Measurements from ENCODE around the gene CFDP1. TPM values are rescaled to one million over a fixed set of nuclear protein-coding genes. Genes with fewer than 3 reads are reported as not detected.

CFDP1 gene
- total and polyA plus RNA-seq, 4 donors: 55.4 to 164 (median 132) TPM

DNA sequence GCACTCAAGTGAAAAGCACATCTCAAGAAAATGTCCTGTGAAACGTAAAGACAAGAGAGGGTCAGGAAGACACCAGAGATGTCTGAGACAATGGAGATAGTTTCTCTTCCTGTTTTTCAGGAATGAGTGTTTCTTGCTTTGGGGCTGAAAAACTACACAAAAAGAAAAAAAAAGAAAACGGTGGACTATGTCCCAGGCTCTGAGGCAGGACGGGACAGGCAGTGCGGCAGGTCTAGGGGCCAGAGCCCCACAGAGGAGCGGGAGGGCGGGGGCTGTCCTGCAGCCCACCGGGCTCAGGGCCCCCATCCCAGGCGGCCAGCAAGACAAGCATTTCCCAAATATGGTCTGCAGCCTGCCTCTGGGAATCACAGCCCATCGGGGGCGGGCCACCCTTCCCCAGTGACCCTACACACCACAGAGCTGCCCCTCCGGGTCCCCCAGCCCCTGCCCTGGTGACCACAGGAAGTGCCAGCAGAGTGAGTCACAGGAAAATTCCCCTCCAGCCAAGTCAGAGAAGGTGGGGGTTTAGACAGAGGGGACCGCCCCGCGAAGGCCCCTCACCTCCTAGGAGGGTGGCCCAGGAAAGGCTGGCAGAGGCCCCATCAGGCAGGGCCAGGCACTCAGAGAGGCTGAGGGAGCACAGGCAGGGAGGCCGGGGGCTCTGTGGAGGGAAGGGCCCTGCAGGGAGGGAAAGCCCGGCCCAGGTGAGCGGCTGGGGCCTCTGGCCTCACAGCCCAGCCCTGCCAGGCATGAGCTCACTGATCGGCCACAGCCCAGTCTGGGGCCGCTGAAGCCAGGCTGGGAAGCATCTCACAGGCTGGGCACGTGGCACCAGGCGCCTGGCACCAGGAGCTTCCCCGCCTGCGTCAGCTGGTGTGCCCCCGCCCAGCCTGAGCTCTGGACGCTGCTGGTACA, 188.2 kb downstream of the CFDP1 start:
- Histone ChIP-seq H3K36me3 (ENCODE audit: control insufficient read depth, insufficient read depth, low read length) (peaks cover 72% of the 10 kb centered on the region), H3K27me3 (ENCODE audit: control insufficient read depth, insufficient read depth, low read length) (no peaks in the 10 kb centered on the region), H3K4me3 (ENCODE audit: low read depth, low read length) (no peak overlapping the region), H3K4me1 (ENCODE audit: control insufficient read depth, insufficient read depth, low read length) (peaks cover 95% of the 10 kb centered on the region), H3K27ac (ENCODE audit: low read depth, low read length) (peak overlapping the region; percentile 97), H3K9me3 (ENCODE audit: control insufficient read depth, insufficient read depth, low read length) (no peaks in the 10 kb centered on the region)
- peak in 2 of 6 donors; percentile 52 to 89 for DNase-seq (ENCODE audit: low read depth in 4 of 6, low spot score in 6 of 6)
- 32% methylated on average over 21 of the region's 25 CpGs for WGBS (ENCODE audit: insufficient coverage)

DNA sequence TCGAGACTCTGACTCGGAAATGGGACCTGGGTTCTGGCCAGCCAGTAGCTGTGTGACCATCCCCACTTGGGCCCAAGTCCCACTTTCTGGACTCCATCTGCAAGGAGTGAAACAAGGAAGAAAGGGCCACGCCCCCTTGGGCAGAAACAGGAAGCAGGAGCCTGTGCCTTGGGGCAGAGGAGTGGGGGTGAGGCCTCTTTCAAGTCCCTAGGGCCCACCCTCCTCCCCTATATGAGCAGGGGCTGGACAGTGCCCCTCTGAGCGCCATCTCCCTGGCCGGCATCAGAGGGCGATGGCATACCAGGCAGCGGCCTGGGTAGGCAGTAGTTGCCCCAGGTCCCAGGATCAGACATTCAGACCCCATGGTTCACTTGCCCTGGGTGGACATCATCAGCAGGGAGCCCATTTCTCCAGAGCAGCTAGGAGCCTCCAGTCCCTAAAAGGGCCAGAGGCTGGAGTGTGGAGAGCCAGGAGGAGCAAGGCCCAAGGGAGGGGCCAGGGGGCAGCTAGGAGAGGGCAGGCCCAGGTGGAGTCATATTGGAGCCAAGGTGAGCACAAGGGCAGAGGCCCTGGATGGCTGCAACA, 189.0 kb downstream of the CFDP1 start:
- Histone ChIP-seq H3K27me3 (ENCODE audit: control insufficient read depth, insufficient read depth, low read length) (no peaks in the 10 kb centered on the region), H3K36me3 (ENCODE audit: control insufficient read depth, insufficient read depth, low read length) (peaks cover 80% of the 10 kb centered on the region), H3K27ac (ENCODE audit: low read depth, low read length) (peak overlapping the region; percentile 97), H3K4me1 (ENCODE audit: control insufficient read depth, insufficient read depth, low read length) (peaks cover 95% of the 10 kb centered on the region), H3K4me3 (ENCODE audit: low read depth, low read length) (no peak overlapping the region), H3K9me3 (ENCODE audit: control insufficient read depth, insufficient read depth, low read length) (no peaks in the 10 kb centered on the region)
- WGBS (ENCODE audit: insufficient coverage): 84% methylated on average over 6 of the region's 7 CpGs
- DNase-seq (ENCODE audit: low read depth in 4 of 6, low spot score in 6 of 6): peak in 1 of 6 donors; percentile 38

Small RNAs within 50 kb of the gene (small RNA-seq; reads per million reads assigned to genes)
- not detected for gene RF00598 (ENCODE audit: low replicate concordance)
- gene RNU6-758P (ENCODE audit: low replicate concordance): not detected

Other genes with a start within 250 kb of the CFDP1 start
- gene CTRB2, start 226.3 kb downstream of the CFDP1 start, total RNA-seq: not detected
- under 1 TPM; 0.20 to 0.24 TPM for gene CTRB2, start 226.3 kb downstream of the CFDP1 start, polyA plus RNA-seq (ENCODE audit: insufficient read length in 2 of 2)
- not detected for gene CTRB1, start 214.5 kb downstream of the CFDP1 start, total RNA-seq
- under 1 TPM in 1 of 2 donors, not detected in 1; 0.24 TPM for gene CTRB1, start 214.5 kb downstream of the CFDP1 start, polyA plus RNA-seq (ENCODE audit: insufficient read length in 2 of 2)
- 10 to 100 TPM; 25.1 to 36.3 TPM for gene BCAR1, start 181.9 kb downstream of the CFDP1 start, total RNA-seq
- 10 to 100 TPM; 81.7 to 98.0 TPM for gene BCAR1, start 181.9 kb downstream of the CFDP1 start, polyA plus RNA-seq (ENCODE audit: insufficient read length in 2 of 2)
- 10 to 100 TPM; 35.4 to 60.6 TPM for gene TMEM170A, start 31.2 kb upstream of the CFDP1 start, total RNA-seq
- 10 to 100 TPM; 36.6 to 38.6 TPM for gene TMEM170A, start 31.2 kb upstream of the CFDP1 start, polyA plus RNA-seq (ENCODE audit: insufficient read length in 2 of 2)
- 1 to 10 TPM; 5.4 to 7.9 TPM for gene CHST6, start 61.9 kb upstream of the CFDP1 start, total RNA-seq
- gene CHST6, start 61.9 kb upstream of the CFDP1 start, polyA plus RNA-seq (ENCODE audit: insufficient read length in 2 of 2): 10 to 100 TPM; 11.4 to 12.3 TPM
- under 1 TPM; 0.33 to 0.89 TPM for gene CHST5, start 102.6 kb upstream of the CFDP1 start, total RNA-seq
- 1 to 10 TPM; 3.4 to 4.9 TPM for gene CHST5, start 102.6 kb upstream of the CFDP1 start, polyA plus RNA-seq (ENCODE audit: insufficient read length in 2 of 2)
- gene TMEM231, start 122.7 kb upstream of the CFDP1 start, total RNA-seq: 10 to 100 TPM; 25.1 to 35.2 TPM
- 10 to 100 TPM; 46.3 to 55.9 TPM for gene TMEM231, start 122.7 kb upstream of the CFDP1 start, polyA plus RNA-seq (ENCODE audit: insufficient read length in 2 of 2)
- gene GABARAPL2, start 132.9 kb upstream of the CFDP1 start, total RNA-seq: 100 to 1,000 TPM; 208 to 262 TPM
- 100 to 1,000 TPM; 352 to 407 TPM for gene GABARAPL2, start 132.9 kb upstream of the CFDP1 start, polyA plus RNA-seq (ENCODE audit: insufficient read length in 2 of 2)
- gene ADAT1, start 189.8 kb upstream of the CFDP1 start, total RNA-seq: 10 to 100 TPM; 41.0 to 54.8 TPM
- gene ADAT1, start 189.8 kb upstream of the CFDP1 start, polyA plus RNA-seq (ENCODE audit: insufficient read length in 2 of 2): 10 to 100 TPM; 40.7 to 45.4 TPM
- gene KARS1, start 214.2 kb upstream of the CFDP1 start, total RNA-seq: 100 to 1,000 TPM in 1 of 2 donors, 10 to 100 TPM in 1; 82.8 to 112 TPM
- 100 to 1,000 TPM in 1 of 2 donors, 10 to 100 TPM in 1; 98.8 to 107 TPM for gene KARS1, start 214.2 kb upstream of the CFDP1 start, polyA plus RNA-seq (ENCODE audit: insufficient read length in 2 of 2)
- gene TERF2IP, start 214.3 kb upstream of the CFDP1 start, total RNA-seq: 100 to 1,000 TPM; 115 to 116 TPM
- gene TERF2IP, start 214.3 kb upstream of the CFDP1 start, polyA plus RNA-seq (ENCODE audit: insufficient read length in 2 of 2): 100 to 1,000 TPM; 228 to 259 TPM
- not detected for gene CPHXL2, start 243.5 kb upstream of the CFDP1 start, total RNA-seq
- gene CPHXL2, start 243.5 kb upstream of the CFDP1 start, polyA plus RNA-seq (ENCODE audit: insufficient read length in 2 of 2): under 1 TPM; 0.21 to 0.47 TPM